ENCODE results near the gene SETBP1. TPM values are rescaled to one million over a fixed set of nuclear protein-coding genes. Genes with fewer than 3 reads are reported as not detected.

The SETBP1 gene
- total RNA-seq, 1 experiment from 2014 or later = 0.05 TPM

- TF ChIP-seq, protein P1, sequence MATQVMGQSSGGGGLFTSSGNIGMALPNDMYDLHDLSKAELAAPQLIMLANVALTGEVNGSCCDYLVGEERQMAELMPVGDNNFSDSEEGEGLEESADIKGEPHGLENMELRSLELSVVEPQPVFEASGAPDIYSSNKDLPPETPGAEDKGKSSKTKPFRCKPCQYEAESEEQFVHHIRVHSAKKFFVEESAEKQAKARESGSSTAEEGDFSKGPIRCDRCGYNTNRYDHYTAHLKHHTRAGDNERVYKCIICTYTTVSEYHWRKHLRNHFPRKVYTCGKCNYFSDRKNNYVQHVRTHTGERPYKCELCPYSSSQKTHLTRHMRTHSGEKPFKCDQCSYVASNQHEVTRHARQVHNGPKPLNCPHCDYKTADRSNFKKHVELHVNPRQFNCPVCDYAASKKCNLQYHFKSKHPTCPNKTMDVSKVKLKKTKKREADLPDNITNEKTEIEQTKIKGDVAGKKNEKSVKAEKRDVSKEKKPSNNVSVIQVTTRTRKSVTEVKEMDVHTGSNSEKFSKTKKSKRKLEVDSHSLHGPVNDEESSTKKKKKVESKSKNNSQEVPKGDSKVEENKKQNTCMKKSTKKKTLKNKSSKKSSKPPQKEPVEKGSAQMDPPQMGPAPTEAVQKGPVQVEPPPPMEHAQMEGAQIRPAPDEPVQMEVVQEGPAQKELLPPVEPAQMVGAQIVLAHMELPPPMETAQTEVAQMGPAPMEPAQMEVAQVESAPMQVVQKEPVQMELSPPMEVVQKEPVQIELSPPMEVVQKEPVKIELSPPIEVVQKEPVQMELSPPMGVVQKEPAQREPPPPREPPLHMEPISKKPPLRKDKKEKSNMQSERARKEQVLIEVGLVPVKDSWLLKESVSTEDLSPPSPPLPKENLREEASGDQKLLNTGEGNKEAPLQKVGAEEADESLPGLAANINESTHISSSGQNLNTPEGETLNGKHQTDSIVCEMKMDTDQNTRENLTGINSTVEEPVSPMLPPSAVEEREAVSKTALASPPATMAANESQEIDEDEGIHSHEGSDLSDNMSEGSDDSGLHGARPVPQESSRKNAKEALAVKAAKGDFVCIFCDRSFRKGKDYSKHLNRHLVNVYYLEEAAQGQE (IDR thresholded peaks at IDR 0.05; ENCODE audit: low read depth) = no peak
- no peak for TF ChIP-seq YY1 (IDR thresholded peaks at IDR 0.05; ENCODE audit: extremely low read depth, insufficient replicate concordance, low read depth, low read length)
Measured at GRCh38 chr18:45008694-45009413, 328.2 kb downstream of the SETBP1 start (continued).

DNA sequence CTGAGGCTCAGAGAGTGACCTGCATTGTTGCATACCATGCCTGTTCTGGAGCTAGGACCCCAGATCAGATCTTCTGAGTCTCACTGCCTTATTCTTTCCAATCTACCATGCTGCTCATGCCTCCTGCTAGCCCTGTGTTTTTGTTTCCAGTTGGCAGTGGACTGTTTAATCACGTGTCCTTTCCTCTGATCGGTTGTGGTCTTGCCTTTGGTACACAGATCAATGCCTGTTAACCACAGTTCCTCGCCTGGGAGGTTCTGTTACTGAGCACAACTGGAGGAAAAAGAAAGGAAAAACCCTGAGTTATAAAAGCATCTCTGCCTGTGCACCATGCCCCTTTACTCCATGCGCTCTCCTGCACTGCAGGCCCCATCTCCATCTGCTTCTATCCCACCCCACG, 329.1 kb downstream of the SETBP1 start:
- ChIA-PET CTCF (no interaction called here), POLR2A (no interaction called here), RAD21 (ENCODE audit: low non-redundant PET in 1 of 2, low total read pairs in 2 of 2, uncharacterized antibody in 2 of 2, unreplicated experiment in 2 of 2) (no interaction called here)
- no peaks in the 10 kb centered on the region for H4K20me1 ChIP-seq (ENCODE audit: insufficient read depth)
- H3K9ac ChIP-seq (ENCODE audit: low read length) = no peak overlapping the region
- no peak for TF ChIP-seq EGR1 (IDR thresholded peaks at IDR 0.05; ENCODE audit: low read depth)
- no peak for TF ChIP-seq TCF7L2 (IDR thresholded peaks at IDR 0.05; ENCODE audit: borderline replicate concordance, extremely low read depth, insufficient read depth, insufficient read length)
- no peak for TF ChIP-seq FOSL1 (IDR thresholded peaks at IDR 0.05; ENCODE audit: low read depth)
- TF ChIP-seq EZH2 (IDR thresholded peaks at IDR 0.05) = no peak
- TF ChIP-seq MAX (IDR thresholded peaks at IDR 0.05) = no peak
- H3K9me2 ChIP-seq (ENCODE audit: insufficient read depth) = no peaks in the 10 kb centered on the region
- no peaks in the 10 kb centered on the region for H3K36me3 ChIP-seq (ENCODE audit: control insufficient read depth in 1 of 2, insufficient read depth in 2 of 2, low read length in 2 of 2)
- no peak overlapping the region for H3K4me3 ChIP-seq (replicated peaks in 1 of 2; ENCODE audit: low read depth in 1 of 2, low read length in 2 of 2)
- no peak for DNase-seq (ENCODE audit: low read depth, low spot score)
- no peak for ATAC-seq
- H3K79me2 ChIP-seq (ENCODE audit: insufficient read depth, low read length) = no peaks in the 10 kb centered on the region
- H3K4me2 ChIP-seq (ENCODE audit: low read length) = no peak overlapping the region
- no peaks in the 10 kb centered on the region for H3K27me3 ChIP-seq (ENCODE audit: insufficient read depth, low read length)
- H3K27ac ChIP-seq (ENCODE audit: low read depth, low read length) = no peak overlapping the region
- intact Hi-C loops (cut with micrococcal nuclease) = no loop called here
- H3K4me1 ChIP-seq (ENCODE audit: control insufficient read depth in 1 of 2, insufficient read depth in 2 of 2, low read length in 2 of 2) = no peaks in the 10 kb centered on the region
- peaks cover 17 to 24% of the 10 kb centered on the region in 2 experiments; a peak in 2 of 4 replicates for H3K9me3 ChIP-seq (ENCODE audit: control insufficient read depth in 1 of 2, insufficient read depth in 1 of 2, low read depth in 1 of 2, low read length in 2 of 2)
- no peak overlapping the region for H2AFZ ChIP-seq (ENCODE audit: low read depth, low read length, poor library complexity, severe bottlenecking)
- no TSS peak for BruUV-seq (replicated peaks)
